NCI-H748 (cell line): Measurements from ENCODE around the gene ARID5B.
"Not testable (repeated sequence)": the region's sequence is repeated elsewhere in the genome, so short reads cannot be mapped to it uniquely, and the experiment has no call there.

Experiments
- DNase-seq: peaks from one replicate; lab custom pipeline; 2025; ENCODE audit not compliant: unreplicated experiment; lab: John Stamatoyannopoulos, UW

Gene ARID5B

DNA sequence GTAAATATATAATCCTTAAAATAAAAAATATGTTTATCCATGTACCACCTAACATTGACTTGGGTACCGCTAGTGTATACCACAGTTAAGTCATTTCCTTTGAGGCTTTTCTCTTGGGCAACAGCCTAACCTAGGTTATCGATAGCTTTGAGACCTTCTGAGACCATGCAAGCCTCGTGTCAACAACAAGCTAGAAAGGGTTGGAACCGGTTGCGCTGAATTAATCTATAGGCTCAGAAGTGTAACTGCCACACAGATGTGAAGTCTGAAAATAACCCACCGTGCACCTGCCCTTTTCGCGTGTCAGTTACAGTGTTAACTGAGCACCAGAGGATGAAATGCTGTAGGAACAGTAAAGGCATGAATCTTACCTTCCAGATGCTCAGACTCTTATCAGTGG lies 59.8 kb downstream of the ARID5B start:
- DNase-seq = no peak

DNA sequence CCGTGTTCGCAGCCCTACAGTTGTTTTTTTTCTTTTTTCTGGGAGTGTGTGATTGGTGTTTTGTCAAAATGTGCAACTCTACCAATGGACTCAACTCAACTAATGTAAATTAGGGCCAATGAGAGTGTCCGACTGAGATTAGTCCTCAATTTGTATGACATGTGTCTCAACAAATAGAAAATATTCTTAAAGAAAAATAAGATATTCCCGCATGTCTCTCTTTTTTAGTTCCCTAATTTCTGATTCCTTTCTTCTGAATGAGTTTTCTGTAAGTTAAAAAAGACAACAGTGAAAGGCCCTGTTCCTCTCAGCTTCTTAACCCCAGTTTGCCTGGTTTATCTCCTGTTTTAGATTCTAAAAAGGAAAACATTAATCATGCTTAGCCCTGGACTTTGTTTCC lies 61.5 kb downstream of the ARID5B start:
- no peak for DNase-seq

DNA sequence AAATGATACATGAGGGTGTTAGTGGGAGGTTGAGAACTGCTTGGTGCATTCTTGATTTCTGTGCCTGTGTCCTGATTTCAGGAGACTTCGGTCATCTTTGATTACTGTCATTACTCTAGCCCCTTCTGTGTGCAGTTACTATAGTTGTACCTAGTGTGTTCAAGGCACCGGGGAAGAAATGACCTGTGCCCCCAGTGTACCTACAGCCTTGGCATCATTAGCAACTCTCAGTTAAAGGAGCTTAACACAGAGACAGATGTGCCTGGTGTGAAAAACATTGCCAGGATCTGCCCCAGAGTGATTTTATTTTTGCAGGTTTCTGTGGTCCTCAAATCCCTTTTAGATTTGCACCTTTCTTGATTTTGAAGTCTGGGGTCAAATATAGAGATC lies 62.2 kb downstream of the ARID5B start:
- no peak for DNase-seq

DNA sequence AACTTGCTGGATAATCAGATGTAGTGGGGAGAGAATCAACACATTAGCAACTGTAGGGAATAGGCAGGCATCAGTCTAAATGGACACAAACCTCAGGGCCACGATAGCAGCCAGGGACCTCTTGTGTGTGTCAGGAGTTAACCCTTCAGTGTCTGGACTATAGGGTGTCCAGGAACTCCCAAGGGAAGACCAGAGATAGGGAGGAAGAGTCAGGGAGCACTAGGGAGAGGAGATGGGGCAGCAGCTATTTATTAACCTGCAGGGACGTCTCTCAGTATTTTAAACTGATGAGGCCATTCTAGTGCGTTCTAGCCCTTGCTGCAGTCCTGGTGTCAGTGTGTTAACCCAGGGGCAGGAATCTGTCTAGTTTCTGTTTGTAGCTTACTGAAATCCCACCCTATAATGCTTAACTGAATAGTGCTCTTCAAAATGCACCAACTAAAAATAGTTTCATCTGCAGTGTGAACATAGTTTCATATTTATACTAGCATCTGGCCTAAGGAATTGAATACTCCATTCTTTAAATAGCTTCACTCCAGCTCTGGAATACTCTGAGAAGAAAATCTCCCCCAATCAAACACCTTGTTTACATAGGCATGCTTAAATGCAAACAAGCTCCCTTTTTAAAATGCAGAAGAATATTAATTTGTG lies 62.7 kb downstream of the ARID5B start:
- DNase-seq = no peak

DNA sequence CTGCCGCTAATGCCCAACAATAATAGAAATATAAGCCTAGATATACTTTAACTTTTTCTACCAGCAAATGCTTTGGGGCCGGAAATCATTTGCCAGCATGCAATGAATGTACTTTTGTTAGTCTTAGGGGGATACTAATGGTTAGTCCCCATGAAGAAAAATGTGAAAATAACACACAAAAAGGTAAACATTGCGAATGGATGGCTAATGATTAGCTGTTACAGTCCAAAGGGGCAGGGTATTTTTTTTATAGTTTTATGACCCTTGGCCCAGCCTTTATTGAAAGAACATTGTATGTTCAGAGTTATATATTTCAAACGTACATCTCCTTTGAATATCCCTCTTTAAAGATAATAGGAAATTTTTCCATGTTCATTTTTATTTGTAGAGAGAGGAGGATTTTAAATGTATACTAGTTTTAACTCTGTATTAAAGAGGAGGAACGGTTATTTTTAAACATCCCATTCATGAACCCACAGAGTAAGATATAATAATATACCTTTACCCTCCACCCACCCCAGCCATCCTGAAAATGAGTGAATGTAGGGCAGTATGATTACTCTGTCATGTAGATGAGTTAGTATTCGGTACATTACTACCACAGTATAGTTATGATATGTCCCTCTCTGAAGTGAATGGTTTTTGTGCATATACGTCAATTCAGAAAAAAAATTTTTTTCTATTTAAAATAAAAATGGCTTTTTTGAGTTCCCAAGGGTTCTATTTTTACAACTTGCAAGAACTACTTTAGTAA lies 63.6 kb downstream of the ARID5B start:
- DNase-seq = no peak

DNA sequence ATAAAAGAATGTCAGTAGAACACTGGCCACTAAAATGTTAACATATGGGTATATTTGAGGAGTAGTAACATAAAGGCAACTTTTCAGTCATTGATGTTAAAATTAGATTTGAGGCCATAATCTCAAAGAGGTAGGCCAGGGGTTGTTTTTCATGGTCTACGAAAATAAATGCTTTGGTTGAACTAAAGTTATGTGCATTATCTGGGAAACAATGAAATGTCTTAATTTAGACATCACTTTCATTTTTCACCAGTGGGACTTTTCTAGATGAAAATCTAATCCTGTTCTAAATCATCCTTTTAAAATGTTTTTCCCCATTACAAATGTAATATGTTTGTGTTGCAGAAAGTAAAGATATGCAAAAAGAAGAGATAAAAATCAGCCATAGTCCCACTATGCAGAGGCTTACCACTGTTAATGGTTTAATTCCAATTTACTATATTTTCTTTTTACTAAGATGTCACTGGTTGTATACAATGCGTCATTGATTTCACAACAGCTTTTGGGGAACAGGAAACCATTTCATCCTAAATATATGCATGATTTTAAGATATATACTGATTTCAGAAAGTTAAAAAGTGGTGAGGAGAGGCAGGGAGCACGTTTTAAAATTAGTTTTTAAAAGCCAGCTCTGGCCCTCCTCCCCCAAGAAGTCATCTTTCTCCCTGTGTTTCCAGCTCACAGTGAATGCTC lies 64.3 kb downstream of the ARID5B start:
- DNase-seq = no peak

DNA sequence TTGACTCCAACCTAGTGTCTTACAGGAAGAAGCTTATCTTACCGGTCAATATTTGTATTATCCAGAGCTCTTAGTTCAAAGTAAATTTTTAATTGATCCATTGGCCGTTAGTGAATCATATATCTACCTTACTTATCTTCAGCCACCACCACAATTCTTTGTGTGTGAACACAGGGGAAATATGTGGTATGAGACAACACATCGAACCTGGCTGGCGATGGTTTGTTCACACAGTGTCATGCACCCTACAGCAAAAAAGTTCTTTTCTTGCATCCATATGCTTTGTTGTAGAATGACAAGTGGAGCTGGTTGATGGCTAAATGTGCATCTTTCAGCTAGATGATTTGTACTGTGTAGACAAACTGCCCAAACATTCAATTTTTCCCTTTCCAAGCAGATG lies 65.8 kb downstream of the ARID5B start:
- DNase-seq = no peak

DNA sequence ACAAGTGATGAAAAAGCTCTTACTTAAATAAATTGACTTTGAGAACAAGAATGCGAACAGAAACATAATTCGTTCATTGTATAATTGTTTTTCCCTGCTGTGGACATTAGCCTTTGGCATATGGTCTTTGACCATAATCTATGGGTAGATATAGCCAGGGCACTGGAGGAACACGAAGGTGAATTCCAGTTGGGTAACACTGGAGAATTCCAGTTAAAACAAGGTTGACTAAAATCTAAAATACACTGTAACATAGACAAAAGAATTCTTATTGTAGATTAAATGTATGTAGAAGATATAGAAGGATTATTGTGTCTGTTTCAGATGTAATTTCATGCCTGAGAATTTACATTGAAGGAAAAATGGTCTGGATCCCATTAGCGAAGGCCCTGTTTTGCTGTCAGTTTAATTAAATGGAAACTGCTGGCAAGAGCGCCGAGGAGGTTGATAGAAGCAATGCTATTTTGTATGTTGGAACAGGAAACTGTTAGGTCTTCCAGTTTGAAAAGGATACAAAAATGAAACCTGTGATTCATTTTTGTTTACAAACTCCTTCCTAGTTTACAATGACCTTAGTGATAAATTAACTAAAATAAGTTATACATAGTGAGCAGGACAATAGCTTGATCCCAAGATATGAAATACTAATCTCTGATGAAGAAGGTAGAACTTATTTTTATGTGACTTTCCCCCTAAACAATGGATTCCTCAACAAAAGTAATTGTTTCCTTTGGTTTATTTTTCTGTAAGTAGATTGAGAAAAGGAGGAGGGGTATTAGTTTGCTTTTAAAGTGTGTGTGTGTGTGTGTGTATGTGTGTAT lies 68.9 kb downstream of the ARID5B start:
- no peak for DNase-seq

DNA sequence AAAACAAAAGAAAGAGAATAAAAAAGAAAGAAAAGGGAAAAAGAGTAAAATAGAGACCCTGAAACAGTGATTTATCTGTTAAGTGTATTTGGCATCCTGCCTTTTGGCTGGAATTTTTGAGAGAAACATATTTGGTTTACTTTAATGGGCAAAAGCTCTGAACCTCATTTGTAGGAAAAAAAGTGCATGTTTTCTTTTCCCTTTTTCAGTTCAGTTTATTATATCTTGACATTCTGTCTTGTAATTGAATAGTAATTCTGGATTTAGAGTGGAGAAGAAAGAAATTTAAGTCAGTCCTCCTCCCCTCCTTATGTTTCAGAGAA lies 69.5 kb downstream of the ARID5B start:
- no peak for DNase-seq

DNA sequence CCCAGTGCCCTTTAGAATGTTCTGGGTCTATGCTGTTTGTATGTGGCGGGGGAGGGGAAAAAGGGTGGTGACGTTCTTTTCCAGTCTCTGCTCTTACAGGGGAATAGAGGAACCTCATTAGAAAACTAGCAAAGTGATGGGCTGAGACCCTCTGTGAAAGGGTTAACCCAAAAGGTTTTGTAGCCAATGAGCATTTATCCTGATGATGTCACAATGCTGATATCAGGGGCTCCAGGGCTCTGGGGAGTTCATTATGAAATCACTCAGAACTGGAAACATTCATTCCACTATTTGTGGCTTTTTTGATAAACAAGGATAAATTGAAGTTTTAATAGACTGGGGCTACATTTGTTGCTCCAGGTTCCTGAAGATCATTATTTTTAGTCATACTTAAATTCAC lies 71.7 kb downstream of the ARID5B start:
- no peak for DNase-seq

DNA sequence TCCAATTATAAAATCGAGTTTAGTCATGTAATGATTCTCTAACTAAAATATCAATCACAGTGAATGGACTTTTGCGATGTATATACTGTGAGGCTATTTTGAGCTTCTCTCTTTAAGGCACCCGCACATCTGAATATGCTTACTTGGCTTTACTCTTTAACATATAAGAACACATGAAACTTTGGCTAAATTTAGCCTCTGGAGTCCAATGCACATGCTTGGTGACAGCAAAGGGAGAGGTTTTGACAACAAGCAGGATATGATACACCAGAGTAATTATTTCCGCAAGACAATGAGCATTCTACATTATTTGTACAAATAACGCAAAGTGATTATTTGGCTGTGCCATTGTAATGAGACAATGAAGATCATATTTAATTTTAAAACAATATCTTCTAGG lies 72.4 kb downstream of the ARID5B start:
- DNase-seq = no peak

DNA sequence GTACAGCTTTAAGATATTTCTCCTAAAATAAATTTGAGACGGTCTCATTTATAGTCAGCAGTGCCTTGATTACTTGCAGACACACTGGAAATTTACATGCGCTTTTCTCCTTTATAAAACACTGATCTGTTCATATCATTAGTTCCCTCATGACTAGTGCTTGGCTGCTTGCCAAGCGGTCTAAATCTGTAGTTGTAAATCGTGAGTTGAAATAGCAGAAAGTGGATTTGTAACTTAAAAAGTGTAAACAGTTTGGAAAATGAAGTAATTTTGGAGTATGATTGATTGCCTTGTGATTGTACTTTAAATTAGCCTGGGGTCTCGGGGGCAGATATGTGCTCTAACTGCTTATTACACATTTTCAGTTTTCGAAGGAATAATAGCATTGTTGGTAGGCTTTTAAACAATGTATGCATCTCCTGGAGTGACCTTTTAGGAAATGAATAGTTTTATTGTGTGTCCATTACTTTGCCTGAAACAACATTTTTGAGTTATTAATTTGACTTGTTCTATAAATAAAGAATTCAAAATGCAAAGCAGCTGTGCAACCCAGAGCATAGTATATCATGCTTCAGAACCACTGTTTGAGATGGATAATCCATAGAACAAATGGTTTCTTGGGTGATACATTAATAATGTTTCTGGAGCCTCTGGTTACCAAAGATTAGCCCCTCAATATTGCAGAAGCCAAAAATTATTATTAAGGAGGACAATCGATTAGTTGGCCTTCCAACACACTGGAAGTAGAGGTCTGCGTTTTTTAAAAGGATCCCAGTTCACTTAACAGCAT lies 73.3 kb downstream of the ARID5B start:
- DNase-seq = peak; percentile 83

DNA sequence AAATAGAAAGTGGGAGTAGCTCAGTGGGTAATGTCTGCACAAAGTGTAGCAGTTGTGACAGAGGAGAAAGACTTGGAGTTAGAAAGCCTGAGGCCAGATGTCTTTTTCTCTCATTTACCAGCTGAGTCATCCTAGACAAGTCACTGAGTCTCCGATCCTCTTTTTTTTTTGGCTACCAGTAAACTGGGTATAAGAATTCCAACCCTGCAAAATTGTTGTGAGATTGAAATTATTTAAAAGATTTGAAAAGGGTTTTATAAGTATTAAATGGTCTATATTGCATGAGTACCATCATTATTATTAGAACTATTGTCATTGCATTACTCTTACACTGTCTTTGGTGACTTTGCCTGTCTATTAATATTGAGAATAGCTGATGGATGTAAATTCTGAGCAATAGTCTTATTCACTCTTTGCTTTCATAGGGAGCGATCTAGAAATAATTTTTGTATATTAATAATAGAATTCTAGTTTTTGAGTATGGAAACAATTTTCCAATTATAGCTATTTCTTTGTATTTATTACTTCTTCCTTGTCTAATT lies 74.0 kb downstream of the ARID5B start:
- peak; percentile 27 for DNase-seq

DNA sequence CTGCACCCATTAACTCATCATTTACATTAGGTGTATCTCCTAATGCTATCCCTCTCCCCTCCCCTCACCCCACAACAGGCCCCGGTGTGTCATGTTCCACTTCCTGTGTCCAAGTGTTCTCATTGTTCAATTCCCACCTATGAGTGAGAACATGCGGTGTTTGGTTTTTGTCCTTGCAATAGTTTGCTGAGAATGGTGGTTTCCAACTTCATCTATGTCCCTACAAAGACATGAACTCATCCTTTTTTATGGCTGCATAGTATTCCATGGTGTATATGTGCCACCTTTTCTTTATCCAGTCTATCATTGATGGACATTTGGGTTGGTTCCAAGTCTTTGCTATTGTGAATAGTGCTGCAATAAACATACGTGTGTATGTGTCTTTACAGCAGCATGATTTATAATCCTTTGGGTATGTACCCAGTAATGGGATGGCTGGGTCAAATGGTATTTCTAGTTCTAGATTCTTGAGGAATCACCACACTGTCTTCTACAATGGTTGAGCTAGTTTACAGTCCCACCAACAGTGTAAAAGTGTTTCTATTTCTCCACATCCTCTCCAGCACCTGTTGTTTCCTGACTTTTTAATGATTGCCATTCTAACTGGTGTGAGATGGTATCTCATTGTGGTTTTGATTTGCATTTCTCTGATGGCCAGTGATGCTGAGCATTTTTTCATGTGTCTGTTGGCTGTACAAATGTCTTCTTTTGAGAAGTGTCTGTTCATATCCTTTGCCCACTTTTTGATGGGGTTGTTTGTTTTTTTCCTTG lies 75.6 kb downstream of the ARID5B start:
- DNase-seq = not testable (repeated sequence)

DNA sequence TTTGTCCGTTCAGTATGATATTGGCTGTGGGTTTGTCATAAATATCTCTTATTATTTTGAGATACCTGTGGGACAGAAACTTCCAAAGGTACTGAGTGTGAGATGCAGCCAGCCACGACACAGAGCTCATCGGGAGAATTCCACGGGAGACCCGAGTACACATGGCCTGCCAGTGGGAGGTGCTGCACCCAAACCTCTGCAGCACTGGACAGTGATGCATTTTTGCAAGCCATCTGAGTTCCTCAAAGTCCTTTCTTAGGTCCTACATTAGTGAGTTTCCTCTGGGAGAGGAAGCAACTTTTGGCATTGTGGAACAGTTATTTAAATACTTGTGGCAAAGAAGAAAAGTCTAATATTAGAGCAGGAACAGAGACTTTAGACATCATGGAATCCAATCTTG lies 77.5 kb downstream of the ARID5B start:
- peak; percentile 4 for DNase-seq

DNA sequence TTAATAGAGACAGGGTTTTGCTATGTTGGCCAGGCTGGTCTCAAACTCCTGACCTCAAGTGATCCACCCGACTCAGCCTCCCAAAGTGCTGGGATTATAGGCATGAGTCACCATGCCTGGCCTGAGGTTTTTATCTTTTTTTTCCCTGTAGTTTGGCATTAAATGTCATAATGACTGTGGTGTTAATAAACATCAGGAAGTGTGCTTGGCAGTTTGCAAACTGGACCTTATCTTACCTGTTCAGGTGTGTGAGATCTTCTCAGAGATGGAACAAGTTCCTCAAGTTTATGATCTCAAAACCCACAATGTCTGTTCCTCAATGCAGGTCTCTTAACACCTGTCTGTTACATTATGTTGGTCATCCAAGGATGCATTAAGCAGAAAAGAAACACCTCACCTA lies 80.0 kb downstream of the ARID5B start:
- no peak for DNase-seq

DNA sequence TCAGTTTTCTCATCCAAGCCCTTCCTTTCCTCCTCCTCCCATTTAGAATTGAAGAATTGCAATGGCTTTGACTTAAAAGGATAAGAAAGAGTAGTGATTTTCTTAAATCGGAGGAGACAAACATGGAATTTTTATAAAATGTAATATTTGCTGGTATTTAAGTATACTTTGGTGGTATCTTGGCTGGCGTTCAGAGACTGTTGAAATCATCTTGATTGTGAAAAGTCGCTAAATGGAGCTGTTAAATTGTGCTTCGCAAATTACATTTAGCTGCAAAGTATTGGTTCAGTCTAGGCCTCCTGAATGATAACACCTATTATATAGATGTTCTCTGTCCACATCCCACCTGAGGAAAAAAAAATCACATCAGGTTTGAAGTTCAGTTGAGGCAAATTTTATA lies 81.8 kb downstream of the ARID5B start:
- no peak for DNase-seq

DNA sequence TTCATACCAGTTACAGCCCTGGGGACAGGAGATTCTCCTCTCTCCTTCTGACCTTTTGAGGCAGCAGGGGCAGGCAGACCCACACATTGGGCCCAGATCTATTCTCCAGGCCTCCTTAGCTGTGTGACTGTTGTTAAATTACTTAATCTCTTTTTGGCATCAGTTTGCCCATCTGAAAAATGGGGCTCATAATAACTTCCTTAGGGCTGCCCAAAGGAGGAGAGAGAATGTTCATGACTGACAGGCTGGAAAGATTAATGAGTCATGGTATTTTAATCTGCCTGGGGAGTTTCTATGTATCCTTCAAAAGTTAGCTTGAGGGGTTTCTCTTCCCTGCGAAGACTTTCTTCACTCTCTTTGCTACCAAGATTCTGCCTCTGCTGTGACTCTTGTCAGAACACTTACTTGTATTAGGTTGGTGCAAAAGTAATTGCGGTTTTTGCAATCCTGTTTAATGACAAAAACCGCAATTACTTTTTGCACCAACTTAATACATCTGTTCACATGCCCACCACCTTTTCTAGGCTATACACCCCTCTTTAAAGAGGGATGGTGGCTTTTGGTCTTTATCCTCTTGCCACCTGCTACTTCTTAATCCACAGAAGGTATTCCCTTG lies 83.4 kb downstream of the ARID5B start:
- no peak for DNase-seq

DNA sequence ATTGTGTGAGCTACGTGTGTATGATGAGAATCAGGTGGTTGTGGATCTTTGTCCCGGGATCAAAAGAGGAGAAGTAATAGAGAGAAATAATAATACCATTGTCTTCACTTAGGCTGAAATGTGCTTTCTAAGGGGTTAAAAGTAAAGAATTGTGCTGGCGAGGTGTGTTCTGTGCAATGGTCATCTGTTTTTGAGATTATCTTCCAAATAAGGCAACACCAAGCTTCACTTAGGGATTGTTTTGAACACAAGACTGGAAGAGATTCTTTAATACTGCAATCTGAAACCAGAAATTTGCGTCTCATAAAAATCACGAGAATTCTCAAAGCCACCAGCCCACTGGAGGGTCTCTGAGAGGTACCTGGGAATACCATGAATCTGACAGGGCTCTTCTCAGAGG lies 84.2 kb downstream of the ARID5B start:
- DNase-seq = no peak
